ENCODE results near the gene IFT27.

Gene IFT27, protein sequence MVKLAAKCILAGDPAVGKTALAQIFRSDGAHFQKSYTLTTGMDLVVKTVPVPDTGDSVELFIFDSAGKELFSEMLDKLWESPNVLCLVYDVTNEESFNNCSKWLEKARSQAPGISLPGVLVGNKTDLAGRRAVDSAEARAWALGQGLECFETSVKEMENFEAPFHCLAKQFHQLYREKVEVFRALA

DNA sequence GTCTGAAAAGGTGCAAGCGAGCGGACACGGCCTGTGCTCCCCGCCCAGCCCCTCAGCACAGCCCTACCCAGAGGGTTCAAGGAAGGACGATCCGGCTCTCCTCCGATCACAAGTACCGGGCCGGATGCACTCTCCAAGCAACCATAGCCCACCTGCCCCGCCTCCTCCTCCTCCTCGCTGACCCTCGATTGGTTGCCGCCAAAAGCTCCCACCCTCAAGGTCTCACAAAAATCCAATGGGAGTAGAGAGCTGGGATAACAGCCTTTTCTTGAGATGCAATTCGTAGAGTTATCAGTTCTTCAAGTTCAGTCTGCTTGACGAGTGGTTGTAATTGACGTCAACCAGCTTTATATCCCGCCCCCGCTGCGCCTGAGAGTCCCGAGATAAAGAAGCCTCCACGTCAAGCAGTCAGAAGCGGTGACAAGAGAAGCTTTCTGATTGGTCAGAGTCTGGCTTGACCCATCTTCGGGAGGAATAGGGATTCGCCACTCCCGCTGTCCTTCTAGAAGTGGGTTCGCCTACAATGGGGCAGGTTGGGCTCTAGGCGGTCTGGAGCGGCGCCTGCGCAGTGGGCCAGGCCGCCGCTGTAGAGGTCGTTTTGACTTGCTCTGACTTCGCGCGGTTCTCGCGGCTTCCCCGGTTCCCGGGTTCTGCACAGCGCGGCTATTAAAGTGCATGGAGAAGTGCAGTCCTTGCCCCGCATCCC lies at the start of gene IFT27:
IFT27 (minus strand) TSS at position 156 of the 706 bp plus-strand sequence. CDS start 412 bp downstream, outside the sequence.
- peak; percentile 99 for DNase-seq
- in situ Hi-C loops (cut with HindIII; ENCODE audit: low pct_ligation_motif_present, low pct_unique_long_range_greater_than_20kb, low sequenced_read_pairs): loop anchor here (10.0 kb wide), 1 partner anchor 231 kb away; no protein-coding TSS in a partner anchor

GRCh38 chr22:36824655-36825054 lies 48.7 kb upstream of the IFT27 start:
- DNase-seq: no peak
- in situ Hi-C loops (cut with HindIII; ENCODE audit: low pct_ligation_motif_present, low pct_unique_long_range_greater_than_20kb, low sequenced_read_pairs): no loop called here

GRCh38 chr22:36823186-36823839 lies 47.4 kb upstream of the IFT27 start:
- no peak for DNase-seq
- in situ Hi-C loops (cut with HindIII; ENCODE audit: low pct_ligation_motif_present, low pct_unique_long_range_greater_than_20kb, low sequenced_read_pairs): no loop called here

DNA sequence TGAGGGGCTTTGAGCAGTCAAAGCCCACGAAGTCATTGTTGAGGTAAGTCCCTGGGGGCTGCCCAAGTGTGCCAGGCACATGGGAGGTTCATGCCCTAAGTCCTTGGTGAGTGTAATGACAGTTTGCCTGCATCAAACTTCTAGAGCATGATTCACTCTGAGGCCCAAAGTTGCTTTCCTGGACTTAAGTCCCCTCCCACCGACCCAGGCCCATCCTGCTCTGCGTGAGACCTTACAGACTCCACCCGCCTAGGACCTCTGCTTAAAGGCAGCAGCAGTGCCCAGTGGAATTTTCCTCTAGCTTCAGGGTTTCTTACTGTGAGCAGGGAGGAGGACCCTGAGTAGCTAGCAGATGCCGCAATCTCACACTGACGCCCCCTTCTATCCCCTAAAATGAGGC lies 46.7 kb upstream of the IFT27 start:
- no peak for DNase-seq
- in situ Hi-C loops (cut with HindIII; ENCODE audit: low pct_ligation_motif_present, low pct_unique_long_range_greater_than_20kb, low sequenced_read_pairs): no loop called here

DNA sequence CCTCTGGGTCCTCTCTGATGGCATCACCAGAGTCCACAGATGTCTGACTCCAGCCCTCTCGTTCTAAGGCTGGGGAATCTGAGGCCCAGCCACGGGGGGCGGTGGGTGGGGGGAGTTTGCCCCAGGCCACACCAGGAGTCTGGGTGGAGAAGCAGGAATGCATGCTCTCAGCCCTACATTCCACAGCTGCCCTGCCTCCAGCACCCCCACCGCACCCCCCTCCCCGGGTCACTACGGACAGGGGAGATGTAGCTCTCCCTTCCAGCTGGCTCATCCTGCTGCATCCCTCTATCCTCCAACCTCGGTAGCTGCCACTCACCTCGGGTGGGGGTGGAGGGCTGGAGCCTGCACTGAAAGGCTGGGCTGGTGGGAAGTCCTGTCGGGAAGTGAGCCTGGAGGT lies 43.2 kb upstream of the IFT27 start:
- no peak for DNase-seq
- in situ Hi-C loops (cut with HindIII; ENCODE audit: low pct_ligation_motif_present, low pct_unique_long_range_greater_than_20kb, low sequenced_read_pairs): no loop called here

DNA sequence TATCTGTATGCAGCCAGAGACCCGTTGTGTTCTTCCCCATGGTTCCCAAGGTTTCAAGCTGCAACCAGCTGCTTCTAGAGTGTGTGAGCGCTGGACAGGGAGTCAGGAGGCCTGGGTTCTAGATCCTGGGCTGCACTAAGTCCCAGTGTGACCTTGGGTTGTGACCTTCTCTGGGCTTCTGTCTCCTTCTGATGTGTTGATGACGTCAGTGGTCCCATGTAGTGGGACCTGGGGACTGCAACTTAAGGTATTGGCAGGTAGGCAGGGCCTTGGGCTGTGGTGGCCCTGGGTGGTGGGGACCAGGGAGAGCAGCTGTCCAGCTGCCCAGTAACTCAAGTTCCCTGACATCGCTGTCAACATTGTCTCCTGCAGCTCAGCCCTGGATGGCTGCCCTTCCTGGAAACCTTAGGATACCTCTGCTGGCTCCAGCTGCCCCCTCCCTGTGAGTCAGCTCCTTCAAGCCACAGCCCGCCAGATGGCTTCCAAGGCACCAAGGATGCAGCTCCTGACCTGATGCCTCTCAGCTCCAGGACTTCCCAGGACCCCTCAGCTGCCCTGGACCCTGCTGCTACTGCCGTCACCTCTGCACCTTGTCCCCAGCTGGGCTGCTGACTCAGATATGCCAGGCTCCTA lies 42.2 kb upstream of the IFT27 start:
- in situ Hi-C loops (cut with HindIII; ENCODE audit: low pct_ligation_motif_present, low pct_unique_long_range_greater_than_20kb, low sequenced_read_pairs): no loop called here
- no peak for DNase-seq

DNA sequence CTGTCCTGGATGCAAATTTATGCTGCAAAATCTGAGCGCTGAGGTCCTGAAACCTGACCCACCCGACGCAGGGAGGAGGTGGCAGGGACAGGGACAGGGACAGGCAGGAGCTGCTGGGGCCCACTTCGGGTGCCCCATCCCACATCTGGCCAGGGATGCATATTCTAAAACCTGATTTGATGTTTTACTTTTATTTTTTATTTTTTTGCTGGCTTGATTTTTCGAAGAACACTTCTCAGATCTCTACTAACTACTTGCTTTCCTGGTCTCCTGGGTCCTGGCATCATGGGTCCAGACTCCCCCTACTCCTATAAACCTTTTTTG lies 41.6 kb upstream of the IFT27 start:
- DNase-seq: no peak
- in situ Hi-C loops (cut with HindIII; ENCODE audit: low pct_ligation_motif_present, low pct_unique_long_range_greater_than_20kb, low sequenced_read_pairs): no loop called here

- in situ Hi-C loops (cut with HindIII; ENCODE audit: low pct_ligation_motif_present, low pct_unique_long_range_greater_than_20kb, low sequenced_read_pairs): no loop called here
- no peak for DNase-seq
These were observed 41.0 kb upstream of the IFT27 start, which contains the start of gene PVALB for GRCh38 chr22:36816636-36817524. TSS of gene PVALB (minus strand) at chr22:36817035. CDS start at chr22:36817005, 30 bp downstream.

DNA sequence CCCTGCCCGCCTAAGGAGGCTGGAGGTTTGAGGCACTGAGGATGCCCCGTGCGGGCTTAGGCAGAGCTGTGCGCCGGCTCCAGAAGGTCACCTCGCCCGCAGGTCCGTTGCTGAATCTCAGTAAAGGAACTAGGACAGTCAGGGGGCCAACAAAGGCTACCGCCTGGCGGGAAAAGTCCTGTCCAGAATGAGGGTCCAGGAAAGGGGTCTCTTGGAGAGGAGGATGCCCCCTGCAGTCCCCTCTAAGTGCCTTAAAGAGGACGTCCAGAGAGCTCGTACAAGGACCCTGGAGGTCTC lies 40.4 kb upstream of the IFT27 start:
- in situ Hi-C loops (cut with HindIII; ENCODE audit: low pct_ligation_motif_present, low pct_unique_long_range_greater_than_20kb, low sequenced_read_pairs): no loop called here
- DNase-seq: no peak

DNA sequence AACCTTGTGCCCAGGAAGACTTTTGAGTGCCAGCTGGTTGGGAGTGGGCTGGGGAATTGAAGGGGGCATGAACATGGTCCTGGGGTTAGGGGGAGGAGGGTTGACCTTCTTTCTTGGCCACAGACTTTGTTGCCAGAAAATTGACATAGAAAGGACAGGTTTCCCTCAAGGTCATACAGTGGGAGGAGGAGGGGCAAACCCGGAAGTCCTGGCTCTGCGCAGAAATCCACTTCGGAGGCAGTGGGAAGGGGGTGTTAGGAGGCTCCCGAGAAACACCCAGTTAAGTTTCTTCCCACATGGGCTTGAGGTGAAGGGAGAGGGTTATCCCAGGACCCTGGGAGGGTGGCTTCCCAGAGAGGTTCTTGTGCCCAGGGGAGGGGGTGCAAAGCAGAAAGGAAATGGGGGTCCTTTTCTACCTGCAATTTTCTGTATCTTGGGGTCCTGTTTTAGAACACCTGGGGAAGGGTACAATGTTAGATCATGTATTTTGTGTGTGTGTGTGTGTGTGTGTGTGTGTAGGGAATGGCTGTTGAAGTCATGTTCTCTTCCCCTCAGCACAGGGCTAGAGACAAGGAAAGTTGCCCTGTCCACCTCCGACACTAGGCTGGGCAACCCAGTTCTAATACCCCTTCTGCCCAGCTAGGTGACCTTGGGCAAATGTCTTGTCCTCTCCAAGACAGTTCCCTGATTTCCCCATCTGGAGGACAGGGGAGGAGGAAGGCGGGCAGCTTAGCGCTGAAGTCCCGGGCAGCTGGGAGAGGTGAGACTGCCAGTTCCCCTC lies 39.8 kb upstream of the IFT27 start:
- in situ Hi-C loops (cut with HindIII; ENCODE audit: low pct_ligation_motif_present, low pct_unique_long_range_greater_than_20kb, low sequenced_read_pairs): no loop called here

DNA sequence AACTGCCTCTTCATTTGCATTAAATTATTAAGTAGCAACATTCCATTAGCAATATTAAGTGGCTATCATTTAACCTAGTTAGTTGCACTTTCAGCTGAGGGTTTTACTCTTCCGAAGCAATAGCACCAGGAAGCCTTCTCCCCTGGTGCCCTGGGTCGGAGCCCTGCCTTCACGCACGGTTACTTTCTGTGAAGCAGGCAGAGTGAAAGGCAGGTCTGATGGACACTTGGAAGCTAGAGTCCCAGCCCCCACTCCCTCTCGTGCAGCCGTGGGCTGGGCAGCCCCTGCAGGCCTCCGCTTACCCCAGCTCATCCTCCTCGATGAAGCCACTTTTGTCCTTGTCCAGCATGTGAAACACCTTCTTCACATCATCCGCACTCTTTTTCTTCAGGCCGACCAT lies 38.9 kb upstream of the IFT27 start:
- no peak for DNase-seq
- in situ Hi-C loops (cut with HindIII; ENCODE audit: low pct_ligation_motif_present, low pct_unique_long_range_greater_than_20kb, low sequenced_read_pairs): no loop called here

More for the DNA sequence above, 39.8 kb upstream of the IFT27 start:
- DNase-seq: no peak

GRCh38 chr22:36811094-36811800 lies 35.3 kb upstream of the IFT27 start:
- DNase-seq: no peak
- in situ Hi-C loops (cut with HindIII; ENCODE audit: low pct_ligation_motif_present, low pct_unique_long_range_greater_than_20kb, low sequenced_read_pairs): no loop called here

- no peak for DNase-seq
- in situ Hi-C loops (cut with HindIII; ENCODE audit: low pct_ligation_motif_present, low pct_unique_long_range_greater_than_20kb, low sequenced_read_pairs): no loop called here
These were observed 33.4 kb upstream of the IFT27 start for GRCh38 chr22:36809351-36809750.

DNA sequence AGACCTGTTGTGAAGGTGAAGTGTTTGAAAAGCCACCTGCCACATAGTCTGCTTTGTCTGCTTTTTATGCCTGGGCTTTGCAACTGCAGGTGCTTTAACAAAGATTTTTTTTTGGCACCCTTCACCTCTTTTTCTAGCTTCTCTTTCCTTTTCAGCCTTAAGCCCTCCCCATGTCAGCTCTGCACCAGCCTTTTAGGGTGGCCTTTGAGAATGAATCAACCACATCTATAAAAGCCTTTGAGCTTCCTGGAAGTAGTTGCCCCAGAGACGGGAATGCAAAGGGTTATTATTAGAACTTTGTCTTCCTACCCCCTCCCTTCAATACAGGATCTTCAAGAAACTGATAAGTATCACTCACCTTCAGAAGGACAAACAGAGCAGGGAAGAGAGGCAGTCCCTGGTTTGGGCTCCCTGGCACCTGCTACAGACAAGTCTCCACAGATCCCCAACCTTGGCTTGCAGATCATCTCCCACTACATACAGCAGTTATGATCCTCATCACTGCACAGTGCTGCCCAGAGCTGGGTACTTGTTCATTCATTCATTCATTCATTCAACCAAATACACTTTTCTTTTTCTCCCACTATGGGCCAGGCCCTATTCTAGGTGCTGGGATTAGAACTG lies 32.9 kb upstream of the IFT27 start:
- DNase-seq: no peak
- in situ Hi-C loops (cut with HindIII; ENCODE audit: low pct_ligation_motif_present, low pct_unique_long_range_greater_than_20kb, low sequenced_read_pairs): no loop called here

DNA sequence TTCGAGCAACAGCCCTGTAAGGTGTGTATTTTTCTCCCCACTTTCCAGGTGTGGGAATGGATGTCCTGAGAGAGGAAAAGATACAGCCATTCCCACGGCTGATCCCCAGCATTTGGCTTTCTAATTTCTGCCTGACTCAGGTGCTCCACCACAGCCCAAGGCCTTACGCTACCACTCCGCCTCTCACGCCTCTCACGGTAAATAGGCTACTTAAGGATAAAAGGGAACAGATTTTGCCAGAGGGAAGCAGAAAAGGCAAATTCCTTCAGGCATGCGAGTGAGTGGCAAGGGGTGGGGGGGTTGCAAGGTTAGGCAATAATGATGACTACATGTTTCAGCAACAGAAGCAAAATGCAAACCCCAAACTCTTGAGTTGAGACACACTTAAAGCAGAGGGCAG lies 31.7 kb upstream of the IFT27 start:
- no peak for DNase-seq
- in situ Hi-C loops (cut with HindIII; ENCODE audit: low pct_ligation_motif_present, low pct_unique_long_range_greater_than_20kb, low sequenced_read_pairs): no loop called here

DNA sequence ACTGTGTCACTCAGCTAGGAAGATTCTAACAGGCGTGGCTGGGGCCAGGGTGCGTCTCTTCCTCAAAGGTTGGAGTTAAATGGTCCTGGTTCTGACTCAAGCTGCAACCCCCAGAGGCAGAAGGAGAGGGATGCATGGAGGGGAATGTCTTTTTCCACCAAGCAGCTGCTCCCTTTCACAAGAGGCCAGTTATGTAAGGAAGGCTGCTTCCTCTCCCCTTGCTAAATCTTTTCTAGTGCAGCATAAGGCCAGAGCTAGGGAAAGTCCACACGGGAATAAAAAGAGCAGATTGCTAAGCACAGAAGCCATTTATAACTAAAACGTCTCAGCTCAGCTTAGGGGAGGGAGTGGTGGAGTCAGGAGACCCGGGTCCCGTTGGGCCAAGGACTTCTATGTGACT lies 30.9 kb upstream of the IFT27 start:
- DNase-seq: no peak
- in situ Hi-C loops (cut with HindIII; ENCODE audit: low pct_ligation_motif_present, low pct_unique_long_range_greater_than_20kb, low sequenced_read_pairs): no loop called here

DNA sequence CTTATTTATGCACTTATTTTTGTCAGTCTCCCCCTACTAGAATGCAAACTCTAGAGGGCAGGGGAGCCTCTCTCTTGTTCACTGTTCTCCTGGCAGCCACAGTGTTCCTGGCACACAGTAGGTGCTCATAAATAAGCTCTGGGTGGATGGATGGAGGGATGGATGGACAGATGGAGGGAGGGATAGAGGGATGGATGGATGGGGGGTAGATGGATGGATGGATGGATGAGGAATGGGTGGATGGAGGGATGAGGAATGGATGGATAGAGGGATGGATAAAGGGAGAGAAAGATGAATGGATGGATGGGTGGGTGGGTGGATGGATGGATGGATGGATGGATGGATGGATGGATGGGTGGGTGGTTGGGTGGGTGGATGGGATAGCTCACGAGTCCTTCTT lies 27.4 kb upstream of the IFT27 start:
- no peak for DNase-seq
- in situ Hi-C loops (cut with HindIII; ENCODE audit: low pct_ligation_motif_present, low pct_unique_long_range_greater_than_20kb, low sequenced_read_pairs): no loop called here

All from ACHN (cell line).